H1 (cell line): ENCODE measurements around the gene GARNL3. TPM values are rescaled to one million over a fixed set of nuclear protein-coding genes. Genes with fewer than 3 reads are reported as not detected.

Experiments used
- CTCF ChIA-PET: fragments of 300-600 bp; sonication (Branson Sonifier 250); formaldehyde crosslinking; loops from one replicate; lab custom pipeline; 2021; ENCODE audit not compliant: partially characterized antibody; lab: Charles Lee
- POLR2A ChIA-PET: fragments of 300-600 bp; sonication (Branson Sonifier 250); formaldehyde crosslinking; loops from one replicate; lab custom pipeline; 2021; ENCODE audit warnings: inconsistent platforms; ENCODE audit not compliant: partially characterized antibody; lab: Charles Lee
- DNase-seq, 2 experiments: peaks; one replicate each; pipeline versions ENCODE4 v3.0.0 to v3.0.0-alpha.2; 2010 to 2022; ENCODE audit warnings: low spot score in 2 of 2, low read depth in 1 of 2, mixed read lengths in 1 of 2
- FAIRE-seq: peaks from 2 replicates; lab custom pipeline; 2011; peaks lifted over from hg19 to GRCh38; lab: Jason Lieb, UNC
- H2AFZ ChIP-seq: 2 replicates; pipeline ENCODE4 v1.8.1; 2012; ENCODE audit warnings: low read length, inconsistent platforms
- H2AK5ac ChIP-seq: 2 replicates; pipeline ENCODE4 v1.6.1; 2013; ENCODE audit warnings: low read depth, low read length
- H2BK120ac ChIP-seq: replicated peaks from 2 replicates; pipeline ENCODE3; 2013; ENCODE audit warnings: low read depth, low read length, inconsistent platforms
- H2BK12ac ChIP-seq: 2 replicates; pipeline ENCODE4 v1.6.1; 2013; ENCODE audit warnings: low read depth, low read length
- H2BK15ac ChIP-seq: 2 replicates; pipeline ENCODE4 v1.6.1; 2013; ENCODE audit warnings: low read length
- H2BK20ac ChIP-seq: 2 replicates; pipeline ENCODE4 v1.6.1; 2013; ENCODE audit warnings: low read length
- H2BK5ac ChIP-seq: 2 replicates; pipeline ENCODE4 v1.6.1; 2013; ENCODE audit warnings: low read depth, low read length
- H3K14ac ChIP-seq: 2 replicates; pipeline ENCODE4 v1.6.1; 2013; ENCODE audit warnings: inconsistent platforms; ENCODE audit not compliant: insufficient read length
- H3K18ac ChIP-seq: 2 replicates; pipeline ENCODE4 v1.6.1; 2013; ENCODE audit warnings: low read length; ENCODE audit errors: extremely low read depth
- H3K23ac ChIP-seq: 2 replicates; pipeline ENCODE4 v1.6.1; 2013; ENCODE audit warnings: inconsistent platforms; ENCODE audit not compliant: insufficient read length
- H3K23me2 ChIP-seq: 2 replicates; pipeline ENCODE4 v1.6.1; 2013; ENCODE audit warnings: low read depth, low read length
- H3K27ac ChIP-seq: 2 replicates; pipeline ENCODE4 v1.6.1; 2011; ENCODE audit warnings: low read depth, low read length, inconsistent platforms
- H3K27me3 ChIP-seq, 4 experiments: replicated peaks in 1 of 4; 1 replicate in 1 of 4; 2 replicates in 3 of 4; pipeline versions ENCODE4 v1.6.1 to v1.8.1; 2011 to 2013; ENCODE audit warnings: low read length in 3 of 4, mild to moderate bottlenecking in 3 of 4, inconsistent platforms in 2 of 4, mixed read lengths in 2 of 4, moderate library complexity in 1 of 4; ENCODE audit not compliant: control insufficient read depth in 3 of 4, insufficient read depth in 3 of 4; ENCODE audit errors: extremely low read depth in 1 of 4
- H3K36me3 ChIP-seq, 4 experiments: 2 replicates each; pipeline versions ENCODE4 v1.6.1 to v1.8.1; 2011 to 2013; ENCODE audit warnings: mild to moderate bottlenecking in 4 of 4, low read length in 3 of 4, moderate library complexity in 2 of 4, control low read depth in 1 of 4, inconsistent platforms in 1 of 4; ENCODE audit not compliant: insufficient read depth in 4 of 4, control insufficient read depth in 2 of 4
- H3K4ac ChIP-seq: replicated peaks from 2 replicates; pipeline ENCODE3; 2013; ENCODE audit warnings: low read length, low read depth, mixed read lengths, inconsistent platforms; ENCODE audit not compliant: insufficient read length
- H3K4me1 ChIP-seq, 4 experiments: replicated peaks in 1 of 4; 1 replicate in 1 of 4; 2 replicates in 3 of 4; pipeline versions ENCODE4 v1.6.1 to v1.8.1; 2011 to 2013; ENCODE audit warnings: low read length in 3 of 4, inconsistent platforms in 2 of 4, mixed read lengths in 1 of 4; ENCODE audit not compliant: insufficient read depth in 4 of 4, control insufficient read depth in 3 of 4
- H3K4me2 ChIP-seq, 2 experiments: 2 replicates each; pipeline versions ENCODE4 v1.6.1 to v1.8.1; 2011 to 2013; ENCODE audit warnings: low read depth in 2 of 2, low read length in 2 of 2, control low read depth in 1 of 2, inconsistent platforms in 1 of 2, mild to moderate bottlenecking in 1 of 2; ENCODE audit not compliant: insufficient read depth in 1 of 2
- H3K4me3 ChIP-seq, 4 experiments: fragments of 200-600, 300-600 bp in 1 of 4; sonication (generic), shearing (Covaris generic), sonication (Bioruptor Twin) in 1 of 4; 2 replicates each; pipeline versions ENCODE4 v1.5.1 to v1.8.1; 2011 to 2016; ENCODE audit warnings: low read length in 4 of 4, low read depth in 3 of 4, control low read depth in 2 of 4, inconsistent platforms in 2 of 4, mild to moderate bottlenecking in 2 of 4, mixed read lengths in 1 of 4, moderate library complexity in 1 of 4; ENCODE audit not compliant: insufficient read depth in 2 of 4; ENCODE audit errors: extremely low read depth in 1 of 4
- H3K56ac ChIP-seq: replicated peaks from 2 replicates; pipeline ENCODE3; 2013; ENCODE audit warnings: low read depth, mild to moderate bottlenecking, mixed read lengths, low read length, inconsistent platforms; ENCODE audit not compliant: insufficient read length
- H3K79me1 ChIP-seq: 2 replicates; pipeline ENCODE4 v1.6.1; 2013; ENCODE audit warnings: low read depth, low read length, control low read depth
- H3K79me2 ChIP-seq, 2 experiments: 2 replicates each; pipeline versions ENCODE4 v1.6.1 to v1.8.1; 2012 to 2013; ENCODE audit warnings: low read length in 2 of 2, mild to moderate bottlenecking in 2 of 2, inconsistent platforms in 1 of 2; ENCODE audit not compliant: insufficient read depth in 2 of 2, control insufficient read depth in 1 of 2
- H3K9ac ChIP-seq, 4 experiments: replicated peaks in 1 of 4; 1 replicate in 1 of 4; 2 replicates in 3 of 4; pipeline versions ENCODE4 v1.6.1 to v1.8.1; 2011 to 2013; ENCODE audit warnings: low read depth in 3 of 4, low read length in 3 of 4, control low read depth in 2 of 4, mild to moderate bottlenecking in 2 of 4, moderate library complexity in 2 of 4, inconsistent platforms in 1 of 4; ENCODE audit errors: extremely low read depth in 1 of 4
- H3K9me3 ChIP-seq, 2 experiments: 2 replicates each; pipeline versions ENCODE4 v1.6.1 to v1.8.1; 2012 to 2013; ENCODE audit warnings: mild to moderate bottlenecking in 2 of 2, moderate library complexity in 2 of 2, control low read depth in 1 of 2, inconsistent platforms in 1 of 2, low read depth in 1 of 2, low read length in 1 of 2, mixed read lengths in 1 of 2; ENCODE audit not compliant: insufficient read depth in 2 of 2
- H4K20me1 ChIP-seq, 2 experiments: replicated peaks in 1 of 2; 2 replicates each; pipeline versions ENCODE3 to v1.8.1; 2011 to 2013; ENCODE audit warnings: inconsistent platforms in 2 of 2, low read length in 2 of 2, mild to moderate bottlenecking in 1 of 2; ENCODE audit not compliant: insufficient read depth in 2 of 2, control insufficient read depth in 1 of 2
- H4K5ac ChIP-seq: 2 replicates; pipeline ENCODE4 v1.6.1; 2013; ENCODE audit warnings: low read length, low read depth, mixed read lengths, inconsistent platforms; ENCODE audit not compliant: insufficient read length
- H4K8ac ChIP-seq: 2 replicates; pipeline ENCODE4 v1.8.0; 2013; ENCODE audit warnings: mild to moderate bottlenecking, moderate library complexity, low read length, inconsistent platforms; ENCODE audit not compliant: insufficient read depth; ENCODE audit errors: extremely low read depth
- H4K91ac ChIP-seq: replicated peaks from 2 replicates; pipeline ENCODE3; 2013; ENCODE audit warnings: low read length, mixed read lengths, inconsistent platforms; ENCODE audit not compliant: insufficient read length
- ASH2L ChIP-seq: fragments of 200-600, 300-600 bp; sonication (generic); IDR thresholded peaks from one replicate; pipeline ENCODE4 v1.7.1; 2017; ENCODE audit warnings: low read length
- BCL11A ChIP-seq, 2 experiments: IDR thresholded peaks; one replicate each; pipeline ENCODE4 v1.6.1; 2011; ENCODE audit warnings: low read depth in 2 of 2, low read length in 2 of 2, mild to moderate bottlenecking in 2 of 2
- GTF2F1 ChIP-seq: IDR thresholded peaks from 2 replicates; pipeline ENCODE4 v1.6.1; 2012; ENCODE audit warnings: low read depth, low read length, improper control_type of control experiment, borderline replicate concordance
- PHF8 ChIP-seq: fragments of 200-600 bp; sonication (generic); conservative IDR thresholded peaks from 2 replicates; pipeline ENCODE4 v1.7.1; 2012; ENCODE audit warnings: low read depth, mild to moderate bottlenecking, inconsistent platforms, low read length, moderate library complexity
- POU5F1 ChIP-seq: IDR thresholded peaks from 2 replicates; pipeline ENCODE4 v1.6.1; 2011; ENCODE audit warnings: low read depth, mild to moderate bottlenecking, low read length, moderate library complexity
- RFX5 ChIP-seq: IDR thresholded peaks from 2 replicates; pipeline ENCODE4 v1.6.1; 2011; ENCODE audit warnings: low read depth, low read length, improper control_type of control experiment, borderline replicate concordance
- SP2 ChIP-seq: IDR thresholded peaks from 2 replicates; pipeline ENCODE4 v1.6.1; 2012; ENCODE audit warnings: mild to moderate bottlenecking, low read length, inconsistent platforms
- WGBS, 2 experiments: shearing (Covaris generic) in 1 of 2; methylation state at CpG; one replicate each; pipeline versions ENCODE4 v1.1.6 to v1.1.7; 2013 to 2015; ENCODE audit warnings: low lambda C conversion rate in 2 of 2, mixed read lengths in 2 of 2, inconsistent platforms in 1 of 2, low coverage in 1 of 2, missing lambda C conversion rate in 1 of 2; ENCODE audit not compliant: insufficient replicate concordance in 2 of 2, insufficient coverage in 1 of 2, insufficient read length in 1 of 2; ENCODE audit errors: extremely low coverage in 1 of 2, missing lambda C conversion rate in 1 of 2; 5-methylcytosine and 5-hydroxymethylcytosine counted together
- polyA plus RNA-seq, 7 experiments: library from polyadenylated mRNA; depleted of rRNA in 3 of 7; stranded (reverse) in 5 of 7; unstranded in 2 of 7; fragments of >200 nt in 5 of 7; fragments of 200-250 nt in 2 of 7; gene quantifications; 1 replicate in 5 of 7; 2 replicates in 1 of 7; 4 replicates in 1 of 7; pipeline versions ENCODE4 v1.2.1 to v1.2.3, GENCODE V29; 2011 to 2013; ENCODE audit warnings: missing spikeins in 2 of 7, mixed read lengths in 2 of 7
- total RNA-seq: library from RNA; stranded (reverse); fragmentation: NEBNext Ultra II Directional; extraction: Animal tissue kit (Norgen Biotek cat#: 25700); gene quantifications from 2 replicates; pipeline ENCODE4 v1.2.1, GENCODE V29; 2021
- TF ChIP-seq, protein P1 (sequence below), 3 experiments: IDR thresholded peaks; 1 replicate in 2 of 3; 2 replicates in 1 of 3; pipeline versions ENCODE4 v1.5.1 to v1.6.1; 2011; ENCODE audit warnings: low read length in 3 of 3, mild to moderate bottlenecking in 3 of 3, inconsistent platforms in 2 of 3, low read depth in 1 of 3, moderate library complexity in 1 of 3; ENCODE audit not compliant: insufficient read depth in 1 of 3; ENCODE audit errors: control extremely low read depth in 1 of 3
- TF ChIP-seq, protein P2 (sequence below): IDR thresholded peaks from 2 replicates; pipeline ENCODE4 v1.6.1; 2012; ENCODE audit warnings: inconsistent platforms

Gene GARNL3
- total and polyA plus RNA-seq, 2 of the 8 experiments (the other 6 are each of a cell fraction or from before 2014, with no cell fraction given), result 6.5 to 18.3 TPM

DNA sequence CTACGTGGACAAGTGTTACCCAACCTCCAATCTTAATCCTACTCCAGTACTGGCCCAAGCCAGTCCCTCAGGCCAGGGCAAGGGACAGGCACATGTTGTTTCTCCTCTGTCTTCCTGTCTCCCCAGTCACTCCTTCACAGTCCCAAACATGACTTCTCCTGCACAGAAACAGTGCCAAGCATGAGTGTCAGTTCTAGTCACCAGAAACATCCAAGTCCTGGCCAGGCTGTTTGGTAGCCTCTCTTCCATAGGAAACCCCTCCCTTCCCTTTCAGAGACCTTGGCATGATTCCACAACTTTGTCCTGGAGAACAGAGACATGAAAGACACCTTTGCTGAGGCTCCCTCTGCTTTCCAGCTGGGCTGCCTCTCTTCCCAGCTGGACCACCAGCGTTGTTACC is 76.1 kb downstream of the GARNL3 start:
- no peak overlapping the region for H3K18ac ChIP-seq
- H3K79me1 ChIP-seq, result no peaks in the 10 kb centered on the region; the same call in 1 of the 2 replicates
- no peak overlapping the region for H4K8ac ChIP-seq
- H2BK15ac ChIP-seq, result no peak overlapping the region
- H3K36me3 ChIP-seq, result peaks cover 0 to 7% (median 3%) of the 10 kb centered on the region in 4 experiments; a peak in 5 of 8 replicates
- H4K5ac ChIP-seq, result no peak overlapping the region
- no peak overlapping the region for H3K56ac ChIP-seq
- H3K9ac ChIP-seq, result no peak overlapping the region; a peak in 1 of 7 replicates
- H3K23ac ChIP-seq, result no peak overlapping the region
- H2BK120ac ChIP-seq, result no peak overlapping the region
- no peaks in the 10 kb centered on the region for H3K27me3 ChIP-seq
- no peak overlapping the region for H3K4ac ChIP-seq
- CTCF ChIA-PET, result no interaction called here
- H3K9me3 ChIP-seq, result no peaks in the 10 kb centered on the region
- no peak overlapping the region for H2BK12ac ChIP-seq
- POLR2A ChIA-PET, result interaction anchor here (1.8 kb wide), 1 partner anchor 12 kb away, joined by 3 read pairs; no protein-coding TSS in a partner anchor
- DNase-seq (no peak), FAIRE-seq (no peak)
- no peaks in the 10 kb centered on the region for H3K23me2 ChIP-seq
- H2BK5ac ChIP-seq, result no peak overlapping the region
- no peak overlapping the region for H2BK20ac ChIP-seq
- H3K14ac ChIP-seq, result no peak overlapping the region
- H2AFZ ChIP-seq, result no peak overlapping the region
- no peak overlapping the region for H3K4me2 ChIP-seq
- H3K4me3 ChIP-seq, result no peak overlapping the region
- H3K4me1 ChIP-seq, result no peaks in the 10 kb centered on the region
- peaks cover 0 to 2% of the 10 kb centered on the region in 2 experiments for H4K20me1 ChIP-seq
- 97% methylated on average over 2 of the region's 2 CpGs; no CpG with 5 or more reads in 1 of the 2 experiments for WGBS, 2 experiments
- peak overlapping the region; percentile 25; the same call in 1 of the 2 replicates for H3K27ac ChIP-seq
- no peak overlapping the region for H2AK5ac ChIP-seq
- no peak overlapping the region for H4K91ac ChIP-seq
- TF ChIP-seq BCL11A (IDR thresholded peaks at IDR 0.05; ENCODE audit: low read depth in 2 of 2, low read length in 2 of 2), result no peak
- TF ChIP-seq POU5F1, result no peak
- no peak for TF ChIP-seq SP2
- TF ChIP-seq, protein P1, sequence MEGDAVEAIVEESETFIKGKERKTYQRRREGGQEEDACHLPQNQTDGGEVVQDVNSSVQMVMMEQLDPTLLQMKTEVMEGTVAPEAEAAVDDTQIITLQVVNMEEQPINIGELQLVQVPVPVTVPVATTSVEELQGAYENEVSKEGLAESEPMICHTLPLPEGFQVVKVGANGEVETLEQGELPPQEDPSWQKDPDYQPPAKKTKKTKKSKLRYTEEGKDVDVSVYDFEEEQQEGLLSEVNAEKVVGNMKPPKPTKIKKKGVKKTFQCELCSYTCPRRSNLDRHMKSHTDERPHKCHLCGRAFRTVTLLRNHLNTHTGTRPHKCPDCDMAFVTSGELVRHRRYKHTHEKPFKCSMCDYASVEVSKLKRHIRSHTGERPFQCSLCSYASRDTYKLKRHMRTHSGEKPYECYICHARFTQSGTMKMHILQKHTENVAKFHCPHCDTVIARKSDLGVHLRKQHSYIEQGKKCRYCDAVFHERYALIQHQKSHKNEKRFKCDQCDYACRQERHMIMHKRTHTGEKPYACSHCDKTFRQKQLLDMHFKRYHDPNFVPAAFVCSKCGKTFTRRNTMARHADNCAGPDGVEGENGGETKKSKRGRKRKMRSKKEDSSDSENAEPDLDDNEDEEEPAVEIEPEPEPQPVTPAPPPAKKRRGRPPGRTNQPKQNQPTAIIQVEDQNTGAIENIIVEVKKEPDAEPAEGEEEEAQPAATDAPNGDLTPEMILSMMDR (IDR thresholded peaks at IDR 0.05; ENCODE audit: control extremely low read depth in 1 of 3, insufficient read depth in 1 of 3, low read depth in 1 of 3, low read length in 3 of 3), result no peak
- TF ChIP-seq GTF2F1, result no peak
- TF ChIP-seq, protein P2, sequence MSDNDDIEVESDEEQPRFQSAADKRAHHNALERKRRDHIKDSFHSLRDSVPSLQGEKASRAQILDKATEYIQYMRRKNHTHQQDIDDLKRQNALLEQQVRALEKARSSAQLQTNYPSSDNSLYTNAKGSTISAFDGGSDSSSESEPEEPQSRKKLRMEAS, result no peak
- TF ChIP-seq RFX5, result no peak
- TF ChIP-seq ASH2L, result no peak
- TF ChIP-seq PHF8, result no peak
- no peaks in the 10 kb centered on the region for H3K79me2 ChIP-seq
